ENCODE results near the gene KIF21A.
"Not testable (repeated sequence)": the region's sequence is repeated elsewhere in the genome, so short reads cannot be mapped to it uniquely, and the experiment has no call there.

KIF21A gene

GRCh38 chr12:39332661-39333175 is 110.2 kb downstream of the KIF21A start:
- DNase-seq: no peak

GRCh38 chr12:39331539-39332261 is 111.2 kb downstream of the KIF21A start:
- DNase-seq: no peak

GRCh38 chr12:39329876-39330275 is 113.0 kb downstream of the KIF21A start:
- DNase-seq: no peak

GRCh38 chr12:39329018-39329417 is 113.9 kb downstream of the KIF21A start:
- DNase-seq: no peak

- no peak for DNase-seq
These were observed 115.0 kb downstream of the KIF21A start for GRCh38 chr12:39327965-39328364.

- no peak for DNase-seq
These were observed 115.4 kb downstream of the KIF21A start for GRCh38 chr12:39327510-39327909.

- DNase-seq: peak in 2 of 3 experiments; percentile 4 to 61
These were observed 123.7 kb downstream of the KIF21A start for GRCh38 chr12:39319180-39319579.

GRCh38 chr12:39314547-39314946 is 128.4 kb downstream of the KIF21A start:
- no peak for DNase-seq

- no peak for DNase-seq
These were observed 133.4 kb downstream of the KIF21A start for GRCh38 chr12:39309516-39309915.

- DNase-seq: no peak
These were observed 141.5 kb downstream of the KIF21A start for GRCh38 chr12:39301422-39301821.

GRCh38 chr12:39300799-39301198 is 142.1 kb downstream of the KIF21A start:
- DNase-seq: no peak

GRCh38 chr12:39297891-39298290 is 145.0 kb downstream of the KIF21A start:
- no peak for DNase-seq

GRCh38 chr12:39296496-39296895 is 146.4 kb downstream of the KIF21A start:
- no peak for DNase-seq

GRCh38 chr12:39295593-39295992 is 147.3 kb downstream of the KIF21A start:
- not testable (repeated sequence) for DNase-seq

GRCh38 chr12:39294715-39295114 is 148.2 kb downstream of the KIF21A start:
- DNase-seq: peak in 1 of 3 experiments; percentile 56

GRCh38 chr12:39292125-39292630 is 150.7 kb downstream of the KIF21A start:
- no peak for DNase-seq

- DNase-seq: no peak
These were observed 155.1 kb downstream of the KIF21A start for GRCh38 chr12:39287817-39288216.

GRCh38 chr12:39287409-39287808 is 155.5 kb downstream of the KIF21A start:
- no peak for DNase-seq

GRCh38 chr12:39278426-39278825 is 164.5 kb downstream of the KIF21A start:
- no peak for DNase-seq

GRCh38 chr12:39277416-39277815 is 165.5 kb downstream of the KIF21A start:
- DNase-seq: no peak

- no peak for DNase-seq
These were observed 167.1 kb downstream of the KIF21A start for GRCh38 chr12:39275846-39276245.

- DNase-seq: peak; percentile 10 to 70 (median 16)
These were observed 169.9 kb downstream of the KIF21A start for GRCh38 chr12:39272871-39273655.

- DNase-seq: no peak
These were observed 173.4 kb downstream of the KIF21A start for GRCh38 chr12:39269492-39269891.

GRCh38 chr12:39267886-39268285 is 175.0 kb downstream of the KIF21A start:
- DNase-seq: no peak
